WTC11 (cell line): ENCODE results near the gene VWF. TPM values are rescaled to one million over a fixed set of nuclear protein-coding genes. Genes with fewer than 3 reads are reported as not detected.

ENCODE experiments used
- ATAC-seq: fragments of 200-7000 bp; cut with Tn5 transposase; 2 replicates; pipeline ENCODE4 v1.10.0; 2021; ENCODE audit warnings: mild to moderate bottlenecking, moderate library complexity
- CTCF ChIA-PET: fragments of 300-600 bp; sonication (Branson Sonifier 250); formaldehyde crosslinking; loops from one replicate; lab custom pipeline; 2021; ENCODE audit warnings: antibody characterized with exemption; lab: Charles Lee
- POLR2A ChIA-PET: fragments of 350-600 bp; sonication (Branson Sonifier 250); formaldehyde crosslinking; loops from one replicate; lab custom pipeline; 2021; ENCODE audit warnings: antibody characterized with exemption; lab: Charles Lee
- DNase-seq: peaks from one replicate; pipeline ENCODE4 v3.0.0; 2021; ENCODE audit warnings: low spot score
- H3K27ac Mint-ChIP-seq: 2 replicates; pipeline ENCODE4 v1.8.0; 2021; ENCODE audit warnings: mixed read lengths
- H3K27me3 Mint-ChIP-seq: 2 replicates; pipeline ENCODE4 v1.8.0; 2021; ENCODE audit warnings: low read depth, mild to moderate bottlenecking, moderate library complexity, mixed read lengths
- H3K36me3 Mint-ChIP-seq: 2 replicates; pipeline ENCODE4 v1.8.0; 2021; ENCODE audit warnings: mixed read lengths
- H3K4me1 Mint-ChIP-seq: 2 replicates; pipeline ENCODE4 v1.8.0; 2022; ENCODE audit warnings: mixed read lengths
- H3K4me3 Mint-ChIP-seq: 2 replicates; pipeline ENCODE4 v1.8.0; 2021; ENCODE audit warnings: mild to moderate bottlenecking, moderate library complexity, mixed read lengths
- H3K9me3 Mint-ChIP-seq: 2 replicates; pipeline ENCODE4 v1.8.0; 2021; ENCODE audit warnings: mixed read lengths
- CTCF ChIP-seq: fragments of 200-600 bp; IDR thresholded peaks from 2 replicates; pipeline ENCODE4 v1.8.0; 2022; ENCODE audit warnings: antibody characterized with exemption
- E2F4 ChIP-seq: sonication (generic); formaldehyde crosslinking; IDR thresholded peaks from 2 replicates; pipeline ENCODE4 v1.8.1; 2022; ENCODE audit warnings: low read depth, mild to moderate bottlenecking, moderate library complexity, missing genetic modification reagents, borderline replicate concordance
- FOXJ3 ChIP-seq: sonication (generic); formaldehyde crosslinking; IDR thresholded peaks from 2 replicates; pipeline ENCODE4 v1.9.0; 2021; ENCODE audit warnings: missing genetic modification reagents, mild to moderate bottlenecking, borderline replicate concordance
- FOXP1 ChIP-seq: sonication (generic); formaldehyde crosslinking; IDR thresholded peaks from 2 replicates; pipeline ENCODE4 v1.8.0; 2022; ENCODE audit warnings: missing genetic modification reagents, mild to moderate bottlenecking, moderate library complexity, borderline replicate concordance
- JAZF1 ChIP-seq: fragments of 250-450 bp; sonication (Bioruptor Pico); IDR thresholded peaks from 2 replicates; pipeline ENCODE4 v1.9.0; 2021; ENCODE audit warnings: moderate library complexity, mild to moderate bottlenecking, inconsistent platforms
- KAT7 ChIP-seq: sonication (generic); formaldehyde crosslinking; IDR thresholded peaks from 2 replicates; pipeline ENCODE4 v1.8.1; 2023; ENCODE audit warnings: missing genetic modification reagents, mild to moderate bottlenecking, borderline replicate concordance
- NR1H2 ChIP-seq: sonication (generic); formaldehyde crosslinking; IDR thresholded peaks from 2 replicates; pipeline ENCODE4 v1.9.0; 2021; ENCODE audit warnings: mild to moderate bottlenecking, moderate library complexity, missing genetic modification reagents
- NR3C1 ChIP-seq: sonication (generic); formaldehyde crosslinking; conservative IDR thresholded peaks from 2 replicates; pipeline ENCODE4 v1.8.1; 2023; ENCODE audit warnings: low read depth, mild to moderate bottlenecking, missing genetic modification reagents
- PRDM15 ChIP-seq: sonication (generic); formaldehyde crosslinking; IDR thresholded peaks from 2 replicates; pipeline ENCODE4 v1.8.0; 2022; ENCODE audit warnings: missing genetic modification reagents
- SMAD3 ChIP-seq: sonication (generic); formaldehyde crosslinking; IDR thresholded peaks from 2 replicates; pipeline ENCODE4 v1.8.0; 2022; ENCODE audit warnings: missing genetic modification reagents, mild to moderate bottlenecking, borderline replicate concordance
- TEAD1 ChIP-seq: sonication (generic); formaldehyde crosslinking; IDR thresholded peaks from 2 replicates; pipeline ENCODE4 v1.8.0; 2022; ENCODE audit warnings: mild to moderate bottlenecking, missing genetic modification reagents
- TEAD4 ChIP-seq: sonication (generic); formaldehyde crosslinking; IDR thresholded peaks from 2 replicates; pipeline ENCODE4 v1.8.0; 2022; ENCODE audit warnings: mild to moderate bottlenecking, missing genetic modification reagents
- ZNF512 ChIP-seq: sonication (generic); formaldehyde crosslinking; IDR thresholded peaks from 2 replicates; pipeline ENCODE4 v1.8.1; 2022; ENCODE audit warnings: missing genetic modification reagents, borderline replicate concordance
- ZNF532 ChIP-seq: fragments of 250-450 bp; sonication (Bioruptor Pico); IDR thresholded peaks from 2 replicates; pipeline ENCODE4 v1.9.0; 2021; ENCODE audit warnings: mild to moderate bottlenecking, borderline replicate concordance
- total RNA-seq: library from RNA; stranded (reverse); gene quantifications from 3 replicates; pipeline ENCODE4 v1.2.3, GENCODE V29; 2021

VWF gene
- total RNA-seq, 1 experiment from 2014 or later = 0.48 TPM

GRCh38 chr12:5969974-5970690, 154.3 kb downstream of the VWF start (continued):
- TF ChIP-seq FOXJ3 (CRISPR knock-in tag) = no peak
- TF ChIP-seq KAT7 (CRISPR knock-in tag) = no peak
- no peak for TF ChIP-seq TEAD1 (CRISPR knock-in tag)
- TF ChIP-seq NR1H2 (CRISPR knock-in tag) = no peak
- TF ChIP-seq ZNF532 (CRISPR knock-in tag) = no peak
- TF ChIP-seq SMAD3 (CRISPR knock-in tag) = no peak

- CTCF ChIA-PET = interaction anchor here (1.3 to 1.5 kb wide), 2 partner anchors 20 to 68 kb away, joined by 8 to 15 read pairs; no protein-coding TSS in a partner anchor
- Mint-ChIP-seq H3K36me3 (no peaks in the 10 kb centered on the region), H3K27ac (no peak overlapping the region), H3K4me3 (no peak overlapping the region), H3K27me3 (peaks cover 6% of the 10 kb centered on the region; the same call in 1 of the 2 replicates), H3K9me3 (no peaks in the 10 kb centered on the region), H3K4me1 (peaks cover 23% of the 10 kb centered on the region)
- TF ChIP-seq FOXP1 (CRISPR knock-in tag) (no peak), ZNF512 (no peak), NR3C1 (CRISPR knock-in tag) (no peak), PRDM15 (CRISPR knock-in tag) (no peak), CTCF (no peak), JAZF1 (CRISPR knock-in tag) (no peak), E2F4 (CRISPR knock-in tag) (no peak), TEAD4 (no peak)
- ATAC-seq = no peak
- POLR2A ChIA-PET = no interaction called here
- no peak for DNase-seq
Observed at GRCh38 chr12:5969156-5969973, 155.1 kb downstream of the VWF start.
